ENCODE results near the gene MYOZ2. TPM values are rescaled to one million over a fixed set of nuclear protein-coding genes. Genes with fewer than 3 reads are reported as not detected.

Gene MYOZ2
- total and polyA plus RNA-seq, 2 of the 13 experiments (the other 11 are each of a cell fraction or from before 2014, with no cell fraction given): 0.03 TPM; not detected in 1

DNA sequence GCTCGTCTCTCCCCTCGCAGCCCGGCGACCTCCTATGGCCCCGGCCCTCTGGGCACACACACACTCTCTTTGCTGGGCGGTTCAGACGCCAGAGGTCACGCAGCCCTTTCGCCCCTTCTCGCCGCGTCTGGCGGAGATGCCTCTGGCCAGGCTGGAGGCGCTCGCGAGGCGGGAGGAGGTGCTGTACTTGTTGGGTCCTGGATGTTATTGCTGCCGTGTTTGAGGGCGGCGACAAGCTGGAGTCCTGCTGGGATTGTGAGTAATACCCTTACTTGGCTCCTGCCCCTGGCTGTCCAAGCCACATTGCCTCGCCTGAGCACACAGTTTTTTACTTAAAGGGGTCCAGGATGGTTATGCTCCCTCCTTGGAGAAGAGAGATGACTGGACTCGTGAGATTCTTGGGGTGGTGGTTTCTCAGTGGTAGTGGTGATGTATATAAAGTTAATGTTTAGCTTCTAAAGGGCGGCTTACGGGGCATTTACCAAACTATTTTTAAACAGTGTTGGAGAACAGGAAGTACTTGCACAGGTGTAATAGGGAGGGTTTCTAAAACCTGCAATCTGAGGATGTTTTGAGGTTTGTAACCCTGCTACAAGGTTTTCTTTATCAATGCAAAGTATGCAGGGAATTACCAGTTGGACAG lies 77.5 kb downstream of the MYOZ2 start (continued):
- TF ChIP-seq ZNF652 (CRISPR knock-in tag; IDR thresholded peaks at IDR 0.05; ENCODE audit: borderline replicate concordance, low read depth) (no peak), ZNF292 (CRISPR knock-in tag; IDR thresholded peaks at IDR 0.05; ENCODE audit: borderline replicate concordance, low read depth) (peak; percentile 89; the same call in 1 of the 2 replicates), E2F5 (CRISPR knock-in tag; conservative IDR thresholded peaks at IDR 0.05) (no peak), SP4 (CRISPR knock-in tag; IDR thresholded peaks at IDR 0.05) (peak; percentile 26), ZBTB21 (CRISPR knock-in tag; IDR thresholded peaks at IDR 0.05) (no peak), ZNF263 (CRISPR knock-in tag; IDR thresholded peaks at IDR 0.05) (peak; percentile 9; the same call in 1 of the 2 replicates), ZFP37 (CRISPR knock-in tag; IDR thresholded peaks at IDR 0.05; ENCODE audit: borderline replicate concordance) (0 out of 2 replicates have a peak, but pooled peaks have one; percentile 12), ZNF431 (CRISPR knock-in tag; IDR thresholded peaks at IDR 0.05; ENCODE audit: borderline replicate concordance, low read depth) (peak; percentile 84; the same call in 1 of the 2 replicates), ESRRA (CRISPR knock-in tag; IDR thresholded peaks at IDR 0.05; ENCODE audit: low read depth) (peak; percentile 42; the same call in 1 of the 2 replicates), ZNF709 (CRISPR knock-in tag; IDR thresholded peaks at IDR 0.05) (0 out of 2 replicates have a peak, but pooled peaks have one; percentile 19), ZNF660 (CRISPR knock-in tag; IDR thresholded peaks at IDR 0.05; ENCODE audit: borderline replicate concordance, low read depth) (no peak), THAP11 (CRISPR knock-in tag; IDR thresholded peaks at IDR 0.05) (no peak; the same call in 1 of the 2 replicates), IKZF1 (IDR thresholded peaks at IDR 0.05) (no peak), ZNF563 (CRISPR knock-in tag; IDR thresholded peaks at IDR 0.05) (no peak), PCBP1 (IDR thresholded peaks at IDR 0.05; ENCODE audit: borderline replicate concordance, low read depth, low read length) (no peak), ZNF331 (CRISPR knock-in tag; IDR thresholded peaks at IDR 0.05) (no peak), SNAPC2 (CRISPR knock-in tag; IDR thresholded peaks at IDR 0.05) (no peak), IRF2 (CRISPR knock-in tag; IDR thresholded peaks at IDR 0.05) (peak; percentile 52; the same call in 1 of the 2 replicates), KMT2B (CRISPR knock-in tag; IDR thresholded peaks at IDR 0.05) (peak; percentile 71), PHF8 (CRISPR knock-in tag; IDR thresholded peaks at IDR 0.05) (peak; percentile 63)
- TF ChIP-seq, protein P1, sequence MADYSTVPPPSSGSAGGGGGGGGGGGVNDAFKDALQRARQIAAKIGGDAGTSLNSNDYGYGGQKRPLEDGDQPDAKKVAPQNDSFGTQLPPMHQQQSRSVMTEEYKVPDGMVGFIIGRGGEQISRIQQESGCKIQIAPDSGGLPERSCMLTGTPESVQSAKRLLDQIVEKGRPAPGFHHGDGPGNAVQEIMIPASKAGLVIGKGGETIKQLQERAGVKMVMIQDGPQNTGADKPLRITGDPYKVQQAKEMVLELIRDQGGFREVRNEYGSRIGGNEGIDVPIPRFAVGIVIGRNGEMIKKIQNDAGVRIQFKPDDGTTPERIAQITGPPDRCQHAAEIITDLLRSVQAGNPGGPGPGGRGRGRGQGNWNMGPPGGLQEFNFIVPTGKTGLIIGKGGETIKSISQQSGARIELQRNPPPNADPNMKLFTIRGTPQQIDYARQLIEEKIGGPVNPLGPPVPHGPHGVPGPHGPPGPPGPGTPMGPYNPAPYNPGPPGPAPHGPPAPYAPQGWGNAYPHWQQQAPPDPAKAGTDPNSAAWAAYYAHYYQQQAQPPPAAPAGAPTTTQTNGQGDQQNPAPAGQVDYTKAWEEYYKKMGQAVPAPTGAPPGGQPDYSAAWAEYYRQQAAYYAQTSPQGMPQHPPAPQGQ (CRISPR knock-in tag; IDR thresholded peaks at IDR 0.05; ENCODE audit: borderline replicate concordance): no peak
- TF ChIP-seq, protein P2, sequence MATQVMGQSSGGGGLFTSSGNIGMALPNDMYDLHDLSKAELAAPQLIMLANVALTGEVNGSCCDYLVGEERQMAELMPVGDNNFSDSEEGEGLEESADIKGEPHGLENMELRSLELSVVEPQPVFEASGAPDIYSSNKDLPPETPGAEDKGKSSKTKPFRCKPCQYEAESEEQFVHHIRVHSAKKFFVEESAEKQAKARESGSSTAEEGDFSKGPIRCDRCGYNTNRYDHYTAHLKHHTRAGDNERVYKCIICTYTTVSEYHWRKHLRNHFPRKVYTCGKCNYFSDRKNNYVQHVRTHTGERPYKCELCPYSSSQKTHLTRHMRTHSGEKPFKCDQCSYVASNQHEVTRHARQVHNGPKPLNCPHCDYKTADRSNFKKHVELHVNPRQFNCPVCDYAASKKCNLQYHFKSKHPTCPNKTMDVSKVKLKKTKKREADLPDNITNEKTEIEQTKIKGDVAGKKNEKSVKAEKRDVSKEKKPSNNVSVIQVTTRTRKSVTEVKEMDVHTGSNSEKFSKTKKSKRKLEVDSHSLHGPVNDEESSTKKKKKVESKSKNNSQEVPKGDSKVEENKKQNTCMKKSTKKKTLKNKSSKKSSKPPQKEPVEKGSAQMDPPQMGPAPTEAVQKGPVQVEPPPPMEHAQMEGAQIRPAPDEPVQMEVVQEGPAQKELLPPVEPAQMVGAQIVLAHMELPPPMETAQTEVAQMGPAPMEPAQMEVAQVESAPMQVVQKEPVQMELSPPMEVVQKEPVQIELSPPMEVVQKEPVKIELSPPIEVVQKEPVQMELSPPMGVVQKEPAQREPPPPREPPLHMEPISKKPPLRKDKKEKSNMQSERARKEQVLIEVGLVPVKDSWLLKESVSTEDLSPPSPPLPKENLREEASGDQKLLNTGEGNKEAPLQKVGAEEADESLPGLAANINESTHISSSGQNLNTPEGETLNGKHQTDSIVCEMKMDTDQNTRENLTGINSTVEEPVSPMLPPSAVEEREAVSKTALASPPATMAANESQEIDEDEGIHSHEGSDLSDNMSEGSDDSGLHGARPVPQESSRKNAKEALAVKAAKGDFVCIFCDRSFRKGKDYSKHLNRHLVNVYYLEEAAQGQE (IDR thresholded peaks at IDR 0.05; ENCODE audit: borderline replicate concordance in 1 of 2, low read depth in 1 of 2, low read length in 2 of 2): no peak; a peak in 1 of 4 replicates
- TF ChIP-seq, protein P3, sequence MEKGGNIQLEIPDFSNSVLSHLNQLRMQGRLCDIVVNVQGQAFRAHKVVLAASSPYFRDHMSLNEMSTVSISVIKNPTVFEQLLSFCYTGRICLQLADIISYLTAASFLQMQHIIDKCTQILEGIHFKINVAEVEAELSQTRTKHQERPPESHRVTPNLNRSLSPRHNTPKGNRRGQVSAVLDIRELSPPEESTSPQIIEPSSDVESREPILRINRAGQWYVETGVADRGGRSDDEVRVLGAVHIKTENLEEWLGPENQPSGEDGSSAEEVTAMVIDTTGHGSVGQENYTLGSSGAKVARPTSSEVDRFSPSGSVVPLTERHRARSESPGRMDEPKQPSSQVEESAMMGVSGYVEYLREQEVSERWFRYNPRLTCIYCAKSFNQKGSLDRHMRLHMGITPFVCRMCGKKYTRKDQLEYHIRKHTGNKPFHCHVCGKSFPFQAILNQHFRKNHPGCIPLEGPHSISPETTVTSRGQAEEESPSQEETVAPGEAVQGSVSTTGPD (CRISPR knock-in tag; IDR thresholded peaks at IDR 0.05): no peak

All from HepG2 (cell line).